ENCODE measurements around the gene RNF150. TPM values are rescaled to one million over a fixed set of nuclear protein-coding genes. Genes with fewer than 3 reads are reported as not detected.

The RNF150 gene
- total RNA-seq, 1 experiment from 2014 or later = not detected

- no peak for DNase-seq (ENCODE audit: low spot score)
Observed at GRCh38 chr4:141028024-141028529, 105.2 kb downstream of the RNF150 start.

DNA sequence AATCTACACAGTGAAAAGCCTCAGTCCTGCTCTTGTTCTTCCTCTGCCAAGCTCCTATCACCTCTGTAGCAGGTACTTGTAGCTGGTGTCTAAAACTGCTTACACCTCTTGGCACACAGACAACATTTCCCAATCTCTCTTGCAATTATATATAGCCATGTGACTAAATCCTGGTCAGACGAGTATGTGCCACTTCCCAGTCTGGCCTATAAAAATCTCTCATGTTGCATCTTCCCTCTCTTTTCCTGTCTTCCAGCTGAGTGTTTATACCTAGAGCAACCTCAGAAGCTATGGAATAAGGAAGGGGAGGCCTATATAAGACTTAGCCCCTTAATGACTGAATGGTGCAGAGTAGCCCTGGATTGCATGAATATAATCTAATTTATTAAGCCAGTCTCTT is 105.8 kb downstream of the RNF150 start:
- DNase-seq (ENCODE audit: low spot score) = no peak

GRCh38 chr4:141026900-141027299 is 106.4 kb downstream of the RNF150 start:
- no peak for DNase-seq (ENCODE audit: low spot score)

- no peak for DNase-seq (ENCODE audit: low spot score)
Observed at GRCh38 chr4:141023051-141023450, 110.2 kb downstream of the RNF150 start.

DNA sequence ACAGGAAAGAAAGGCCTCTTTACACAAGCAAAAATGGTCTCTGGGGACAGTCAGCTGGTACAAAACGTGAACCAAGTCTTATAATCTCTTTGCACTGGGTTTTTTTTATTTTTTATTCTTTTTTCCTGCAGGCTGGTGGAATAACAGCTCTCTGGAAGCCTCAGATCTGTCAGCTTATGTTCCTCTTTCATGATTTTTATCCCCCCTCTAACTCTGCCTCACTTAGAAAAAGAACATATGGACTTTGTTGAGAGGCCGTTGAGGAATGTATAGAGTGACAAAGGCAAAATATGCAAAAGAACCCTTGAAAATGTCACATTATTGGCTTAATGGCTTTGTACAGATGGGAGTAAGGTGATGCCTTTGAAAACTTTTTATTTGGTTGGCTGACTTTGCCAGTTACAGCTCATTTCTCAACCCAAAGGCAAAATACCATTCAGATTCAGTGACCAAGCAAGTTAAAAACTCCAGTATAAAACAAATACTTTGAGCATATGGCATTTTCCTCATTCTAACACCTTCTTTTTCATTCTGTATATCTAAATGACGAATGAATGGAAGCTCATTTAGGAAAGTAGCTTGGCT is 111.1 kb downstream of the RNF150 start:
- DNase-seq (ENCODE audit: low spot score) = no peak

- DNase-seq (ENCODE audit: low spot score) = no peak
Observed at GRCh38 chr4:141021397-141022110, 111.7 kb downstream of the RNF150 start.

- DNase-seq (ENCODE audit: low spot score) = no peak
Observed at GRCh38 chr4:141020801-141021261, 112.4 kb downstream of the RNF150 start.

GRCh38 chr4:141019768-141020167 is 113.5 kb downstream of the RNF150 start:
- DNase-seq (ENCODE audit: low spot score) = no peak

DNA sequence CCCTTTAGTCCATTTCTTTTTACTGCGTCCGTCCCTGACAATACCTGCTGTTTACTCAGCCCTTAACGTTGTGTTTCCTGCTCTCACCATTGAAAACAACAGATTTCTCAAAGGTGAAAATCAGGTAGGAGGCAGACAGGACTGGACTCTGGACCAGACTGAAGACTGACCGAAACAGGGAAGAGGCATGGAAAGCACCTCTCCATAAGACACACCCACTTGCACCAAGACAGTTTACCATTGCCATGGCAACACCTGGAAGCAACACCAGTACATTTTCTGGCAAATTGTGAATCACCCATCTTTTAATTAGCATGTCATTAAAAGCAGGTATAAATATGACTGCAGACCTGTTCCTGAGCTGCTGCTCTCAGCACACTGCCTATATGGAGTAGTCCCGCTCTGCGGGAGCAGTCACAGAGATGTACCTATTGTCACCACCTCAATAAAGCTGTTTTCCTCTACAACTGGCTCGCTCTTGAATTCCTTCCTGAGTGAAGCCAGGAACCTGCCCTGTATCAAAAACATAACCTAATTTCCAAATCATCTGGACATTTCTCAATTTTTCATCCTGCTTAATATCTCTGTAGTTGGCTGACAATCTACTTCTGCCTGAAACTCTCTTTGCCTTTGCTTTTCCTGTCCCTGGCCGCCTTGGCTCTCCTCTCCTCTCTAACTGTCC is 117.0 kb downstream of the RNF150 start:
- peak; percentile 4 for DNase-seq (ENCODE audit: low spot score)

- no peak for DNase-seq (ENCODE audit: low spot score)
Observed at GRCh38 chr4:141013899-141014298, 119.4 kb downstream of the RNF150 start.

- no peak for DNase-seq (ENCODE audit: low spot score)
Observed at GRCh38 chr4:141011901-141012315, 121.4 kb downstream of the RNF150 start.

DNA sequence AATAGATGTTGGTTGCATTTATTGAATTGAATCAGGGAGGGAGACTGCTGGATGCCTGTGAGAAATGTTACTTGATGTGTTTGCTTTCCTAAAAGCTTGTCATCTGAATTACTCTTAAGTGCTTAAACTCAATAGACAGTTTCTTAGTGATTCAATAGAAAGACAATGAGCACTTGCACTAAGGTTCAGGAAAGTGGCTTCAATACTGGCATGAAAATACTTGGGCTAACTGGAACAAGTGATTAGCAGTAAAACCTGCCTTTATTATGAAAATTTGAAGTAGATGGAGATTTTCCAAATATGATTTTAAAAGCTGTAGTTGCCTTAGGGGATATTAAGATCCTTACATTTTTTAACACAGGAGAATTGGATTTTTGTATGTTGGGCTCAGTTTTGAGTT is 123.3 kb downstream of the RNF150 start:
- no peak for DNase-seq (ENCODE audit: low spot score)

DNA sequence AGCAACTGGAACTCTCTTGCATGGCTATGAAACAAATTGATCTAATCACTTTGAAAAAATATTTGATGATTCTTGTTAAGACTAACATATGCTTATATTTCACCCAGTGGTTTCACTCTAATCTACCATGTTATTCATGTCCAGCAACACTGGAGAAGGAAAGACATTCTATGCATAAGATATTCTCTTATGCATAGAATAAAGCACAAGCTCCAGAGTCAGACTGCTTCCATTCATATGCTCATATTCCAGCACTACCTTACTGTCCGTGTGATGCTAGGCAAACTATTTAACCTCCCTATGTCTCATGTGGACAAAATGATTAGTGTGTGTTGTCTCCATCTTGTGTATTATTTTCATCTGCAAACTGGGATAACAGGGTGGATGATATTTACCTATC is 124.1 kb downstream of the RNF150 start:
- no peak for DNase-seq (ENCODE audit: low spot score)

DNA sequence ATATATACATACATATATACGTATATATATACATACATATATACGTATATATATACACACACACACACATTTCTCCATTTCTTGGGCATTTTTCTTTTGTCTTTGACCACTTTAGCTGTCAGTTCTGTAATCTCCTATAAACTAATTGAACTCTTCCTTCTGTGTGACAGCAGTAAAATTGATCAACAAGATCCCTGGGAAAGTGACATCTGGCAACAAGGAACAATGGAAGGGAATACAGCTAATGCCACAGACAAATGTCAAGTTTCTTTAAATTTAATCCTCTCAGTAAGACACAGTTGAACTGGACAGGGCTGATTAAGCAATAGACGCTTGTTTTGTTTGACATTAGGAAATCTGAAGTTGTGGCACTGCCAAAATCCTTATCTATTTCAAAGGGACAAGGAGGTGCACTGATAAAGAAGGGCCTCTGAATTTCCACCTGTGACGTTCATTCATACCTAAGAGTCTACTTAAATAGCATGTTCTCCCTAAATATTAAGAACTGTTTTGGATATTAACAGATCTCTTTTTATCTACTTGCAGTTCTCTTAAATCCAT is 126.9 kb downstream of the RNF150 start:
- no peak for DNase-seq (ENCODE audit: low spot score)

DNA sequence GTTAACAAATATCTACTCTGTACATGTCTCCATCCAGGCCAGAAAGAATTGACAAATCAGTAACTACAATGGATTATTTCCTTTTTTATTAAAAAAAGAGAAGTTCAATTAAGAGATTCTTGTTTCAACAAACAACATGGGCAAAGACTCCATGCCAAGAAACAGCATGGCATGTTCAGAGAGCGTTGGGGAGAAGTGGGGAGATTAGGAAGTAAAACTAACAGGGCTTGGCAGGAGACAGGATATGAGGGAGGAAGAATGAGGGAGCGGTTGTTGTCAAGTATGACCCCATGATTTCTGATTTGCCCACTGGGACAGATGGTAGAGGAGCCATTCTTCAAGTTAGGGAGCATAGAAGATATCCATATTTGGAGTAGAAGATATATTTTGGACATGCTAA is 128.4 kb downstream of the RNF150 start:
- DNase-seq (ENCODE audit: low spot score) = no peak

GRCh38 chr4:141003193-141003592 is 130.1 kb downstream of the RNF150 start:
- DNase-seq (ENCODE audit: low spot score) = no peak

DNA sequence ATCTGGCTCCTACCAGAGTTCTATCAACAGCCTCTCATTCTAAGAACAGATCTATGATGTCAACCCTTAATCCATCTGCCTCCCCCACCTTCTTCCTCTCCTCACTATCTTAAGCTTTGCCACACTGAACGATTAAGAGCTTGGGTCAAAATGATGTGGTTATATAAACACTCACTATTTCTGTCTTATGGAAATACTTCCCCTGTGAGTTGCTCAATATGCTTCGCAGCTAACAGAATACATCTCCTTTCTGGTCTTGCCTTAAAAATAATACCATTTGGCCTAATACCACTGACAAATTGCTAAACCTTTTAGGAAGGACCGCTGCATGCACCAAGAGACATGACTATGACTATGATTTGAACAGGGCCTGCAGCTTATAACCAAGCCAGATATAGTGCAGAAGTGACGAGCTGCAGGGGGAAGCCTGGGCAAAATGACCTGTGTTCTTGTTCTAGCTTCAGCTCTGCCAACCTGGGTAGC is 130.9 kb downstream of the RNF150 start:
- no peak for DNase-seq (ENCODE audit: low spot score)

GRCh38 chr4:140996766-140997165 is 136.5 kb downstream of the RNF150 start:
- no peak for DNase-seq (ENCODE audit: low spot score)

DNA sequence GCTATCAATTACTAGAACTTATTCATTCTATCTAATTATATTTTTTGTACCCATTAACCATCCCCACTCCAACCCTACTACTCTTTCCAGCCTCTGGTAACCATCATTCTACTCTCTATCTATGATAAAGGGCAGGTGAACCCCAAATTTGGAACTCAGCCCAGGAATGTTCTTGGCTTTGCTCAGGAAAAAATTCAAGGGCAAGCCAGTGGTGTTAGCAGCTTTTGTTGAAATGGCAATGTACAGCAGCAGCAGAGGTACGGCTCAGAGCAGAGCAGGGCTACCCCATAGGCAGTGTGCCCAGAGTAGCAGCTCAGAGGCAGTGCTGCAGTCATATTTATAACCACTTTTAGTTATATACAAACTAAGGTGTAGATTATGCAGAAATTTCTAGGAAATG is 138.2 kb downstream of the RNF150 start:
- DNase-seq (ENCODE audit: low spot score) = no peak

DNA sequence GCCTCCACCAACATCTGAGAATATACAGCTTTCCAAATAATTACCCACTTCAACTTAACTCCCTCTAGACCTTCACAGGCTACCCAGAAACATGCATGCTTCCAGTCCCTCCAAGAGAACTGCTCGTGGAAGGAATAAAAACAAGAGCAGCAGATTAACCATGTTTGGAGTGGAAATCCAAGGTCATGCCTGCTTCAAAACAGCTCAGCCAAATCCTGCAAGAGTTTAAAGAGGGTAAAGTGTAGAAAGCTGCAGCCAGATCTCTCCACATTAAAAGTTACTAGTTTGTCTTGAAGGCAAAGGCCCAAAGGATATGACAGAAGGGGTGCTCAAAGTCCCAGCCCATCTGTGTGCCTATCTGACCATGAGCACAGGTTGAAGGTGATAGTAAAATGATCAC is 139.3 kb downstream of the RNF150 start:
- DNase-seq (ENCODE audit: low spot score) = no peak

- no peak for DNase-seq (ENCODE audit: low spot score)
Observed at GRCh38 chr4:140993370-140993769, 139.9 kb downstream of the RNF150 start.

DNA sequence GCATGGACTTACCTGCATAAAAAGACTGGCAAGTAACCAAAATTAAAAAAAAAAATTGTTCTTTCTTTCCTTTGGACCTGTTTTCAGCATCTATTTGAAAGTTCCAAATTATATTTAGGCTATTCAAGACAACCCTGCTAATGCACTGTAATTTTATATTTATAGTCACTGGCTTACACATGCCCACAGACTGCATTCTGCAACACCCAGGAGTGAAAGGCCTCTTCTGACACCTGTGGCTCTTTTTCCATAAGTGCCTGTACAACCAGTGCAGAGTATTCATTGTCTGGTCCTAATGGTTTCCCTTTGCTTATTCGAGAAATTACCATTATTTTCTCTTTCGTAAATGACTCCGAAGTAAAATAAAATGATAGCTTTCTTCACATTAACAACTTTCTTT is 143.3 kb downstream of the RNF150 start:
- no peak for DNase-seq (ENCODE audit: low spot score)

All from HT-29 (cell line).